Measurements from ENCODE around the gene S1PR1. TPM values are rescaled to one million over a fixed set of nuclear protein-coding genes. Genes with fewer than 3 reads are reported as not detected.

The S1PR1 gene
- total RNA-seq, 1 donor from 2014 or later = 0.29 TPM

DNA sequence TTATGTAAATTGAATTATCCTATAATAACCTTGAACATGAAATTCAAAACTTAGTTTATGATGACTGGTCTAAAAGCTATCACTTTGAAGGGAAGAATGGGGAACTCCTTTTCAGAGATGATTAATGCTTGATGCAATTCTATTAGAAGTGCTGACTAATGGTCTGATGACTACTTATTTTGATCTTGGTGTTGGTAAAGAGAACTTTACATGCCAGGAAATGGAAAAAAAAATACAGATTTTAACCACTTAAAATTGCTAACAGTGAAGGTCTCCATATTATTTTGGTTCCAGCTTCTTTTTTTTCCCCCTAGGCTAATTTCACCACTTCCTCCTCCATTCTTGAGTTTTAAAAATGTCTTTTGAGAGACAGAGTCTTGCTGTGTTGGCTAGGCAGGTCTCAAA is 22.9 kb downstream of the S1PR1 start:
- TF ChIP-seq, protein P1, sequence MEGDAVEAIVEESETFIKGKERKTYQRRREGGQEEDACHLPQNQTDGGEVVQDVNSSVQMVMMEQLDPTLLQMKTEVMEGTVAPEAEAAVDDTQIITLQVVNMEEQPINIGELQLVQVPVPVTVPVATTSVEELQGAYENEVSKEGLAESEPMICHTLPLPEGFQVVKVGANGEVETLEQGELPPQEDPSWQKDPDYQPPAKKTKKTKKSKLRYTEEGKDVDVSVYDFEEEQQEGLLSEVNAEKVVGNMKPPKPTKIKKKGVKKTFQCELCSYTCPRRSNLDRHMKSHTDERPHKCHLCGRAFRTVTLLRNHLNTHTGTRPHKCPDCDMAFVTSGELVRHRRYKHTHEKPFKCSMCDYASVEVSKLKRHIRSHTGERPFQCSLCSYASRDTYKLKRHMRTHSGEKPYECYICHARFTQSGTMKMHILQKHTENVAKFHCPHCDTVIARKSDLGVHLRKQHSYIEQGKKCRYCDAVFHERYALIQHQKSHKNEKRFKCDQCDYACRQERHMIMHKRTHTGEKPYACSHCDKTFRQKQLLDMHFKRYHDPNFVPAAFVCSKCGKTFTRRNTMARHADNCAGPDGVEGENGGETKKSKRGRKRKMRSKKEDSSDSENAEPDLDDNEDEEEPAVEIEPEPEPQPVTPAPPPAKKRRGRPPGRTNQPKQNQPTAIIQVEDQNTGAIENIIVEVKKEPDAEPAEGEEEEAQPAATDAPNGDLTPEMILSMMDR (conservative IDR thresholded peaks at IDR 0.05; ENCODE audit: low read depth, low read length) = no peak
- H3K4me3 ChIP-seq (ENCODE audit: low read depth, low read length) = no peak overlapping the region
- peak; percentile 66 for DNase-seq (ENCODE audit: low read depth)

DNA sequence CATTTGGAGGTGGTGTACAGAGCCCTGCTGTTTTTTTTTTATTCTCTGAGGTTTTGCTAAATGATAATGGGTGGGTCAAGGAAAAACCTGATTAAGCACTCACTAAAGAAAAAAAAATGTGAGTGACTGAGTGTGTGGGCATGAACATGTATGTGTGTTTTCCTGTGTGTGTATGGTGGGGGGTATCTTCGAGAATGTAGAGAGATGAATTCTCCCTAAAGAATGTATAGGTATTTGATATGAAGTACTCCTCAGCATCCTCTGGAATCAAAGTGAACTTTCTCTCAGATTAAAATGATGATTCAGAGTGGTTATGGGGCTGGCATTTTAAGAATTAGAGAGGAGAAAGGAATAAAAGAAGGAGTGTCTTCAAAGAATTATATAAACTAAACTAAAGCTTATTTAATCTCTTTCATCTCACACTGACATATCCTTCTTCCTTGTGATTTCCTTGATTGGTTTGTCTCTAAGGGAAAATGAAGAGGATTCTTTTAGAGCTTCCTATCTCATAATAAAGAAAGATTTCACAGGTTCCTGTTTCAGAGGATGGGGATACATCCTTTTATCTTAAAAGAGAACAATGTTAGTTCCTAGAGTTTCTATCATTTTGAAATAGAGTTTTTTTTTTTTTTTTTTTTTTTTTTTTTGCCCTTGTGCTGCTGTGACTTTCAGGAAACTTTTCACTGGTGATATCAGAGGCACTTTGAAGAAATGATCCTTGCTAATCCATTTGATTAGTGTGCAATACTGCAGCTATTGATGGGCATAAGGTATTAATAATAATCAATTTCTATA is 23.9 kb downstream of the S1PR1 start:
- H3K4me3 ChIP-seq (ENCODE audit: low read depth, low read length) = no peak overlapping the region
- no peak for DNase-seq (ENCODE audit: low read depth)
- TF ChIP-seq, protein P1 (conservative IDR thresholded peaks at IDR 0.05; ENCODE audit: low read depth, low read length) = no peak

DNA sequence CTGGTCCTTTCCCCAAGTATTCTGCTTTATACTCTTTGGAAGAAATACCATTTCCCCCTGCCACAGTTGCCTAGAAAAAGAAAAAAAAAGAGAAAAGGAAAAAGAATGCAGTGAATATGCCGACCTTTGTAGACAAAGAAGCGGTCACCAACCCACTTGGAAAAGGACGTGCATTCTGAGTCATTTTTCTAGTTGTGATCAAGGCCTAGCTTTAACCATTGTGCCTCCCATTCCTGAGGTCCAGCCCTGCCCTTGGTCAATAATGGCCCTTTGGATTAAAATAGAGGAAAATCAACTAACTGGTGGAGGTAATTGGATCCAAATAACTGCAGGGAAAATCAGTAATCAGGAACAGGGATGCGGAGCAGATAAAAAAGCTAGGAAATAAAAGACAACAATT is 24.8 kb downstream of the S1PR1 start:
- no peak overlapping the region for H3K4me3 ChIP-seq (ENCODE audit: low read depth, low read length)
- DNase-seq (ENCODE audit: low read depth) = no peak
- TF ChIP-seq, protein P1 (conservative IDR thresholded peaks at IDR 0.05; ENCODE audit: low read depth, low read length) = no peak

DNA sequence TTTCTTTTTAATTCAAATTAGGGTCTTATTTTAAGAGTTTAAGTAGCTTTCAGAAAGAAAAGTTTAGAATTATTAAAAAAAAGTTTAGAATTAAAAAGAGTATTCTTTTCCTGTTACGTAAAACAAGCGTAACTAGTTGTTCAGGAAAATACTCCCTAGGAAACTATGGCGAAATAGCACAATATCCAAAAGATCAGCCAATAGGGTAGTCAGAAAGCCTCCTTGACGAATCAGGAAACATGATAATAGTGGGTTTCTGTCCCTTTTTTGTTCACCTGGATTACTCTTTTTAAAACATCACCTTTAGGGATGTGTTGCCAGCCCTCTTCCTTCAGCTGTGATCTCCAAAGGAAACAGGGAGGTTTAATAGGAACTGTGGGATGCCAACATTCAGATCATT is 25.2 kb downstream of the S1PR1 start:
- TF ChIP-seq, protein P1 (conservative IDR thresholded peaks at IDR 0.05; ENCODE audit: low read depth, low read length) = no peak
- no peak overlapping the region for H3K4me3 ChIP-seq (ENCODE audit: low read depth, low read length)
- no peak for DNase-seq (ENCODE audit: low read depth)

DNA sequence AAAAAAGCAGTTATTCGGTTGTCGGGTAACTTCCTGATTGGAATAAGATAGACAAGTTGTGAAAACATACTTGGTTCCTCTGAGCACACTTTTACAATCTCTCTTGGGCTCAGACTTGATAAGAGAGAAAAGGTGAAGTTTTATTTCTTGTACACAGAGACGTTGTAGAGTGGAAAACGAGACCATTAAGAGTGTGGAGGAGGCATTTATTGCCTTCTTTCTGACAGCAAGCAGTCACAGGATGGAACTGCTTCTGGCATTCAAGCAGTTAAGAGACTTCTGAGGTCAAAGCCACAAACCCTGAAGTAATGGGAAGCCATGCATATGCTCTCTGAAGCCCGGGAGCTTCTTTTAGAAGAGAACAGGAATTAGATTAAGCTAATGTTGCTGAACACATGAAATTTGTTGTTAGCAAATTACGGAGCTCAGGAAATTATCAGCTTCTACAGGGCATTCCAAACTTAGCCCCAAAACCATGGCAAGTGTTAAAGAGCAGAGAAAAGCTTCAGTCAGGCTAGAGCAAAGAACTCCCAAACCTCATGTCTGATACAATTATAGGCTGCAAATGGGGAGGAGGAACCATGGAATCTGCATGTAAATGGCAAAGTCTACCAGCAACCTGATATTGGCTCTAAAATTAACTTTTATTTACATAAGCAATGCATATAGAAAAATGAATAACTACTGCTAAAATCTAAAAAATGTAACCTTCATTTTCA is 26.0 kb downstream of the S1PR1 start:
- TF ChIP-seq, protein P1 (conservative IDR thresholded peaks at IDR 0.05; ENCODE audit: low read depth, low read length) = no peak
- H3K4me3 ChIP-seq (ENCODE audit: low read depth, low read length) = no peak overlapping the region
- no peak for DNase-seq (ENCODE audit: low read depth)

DNA sequence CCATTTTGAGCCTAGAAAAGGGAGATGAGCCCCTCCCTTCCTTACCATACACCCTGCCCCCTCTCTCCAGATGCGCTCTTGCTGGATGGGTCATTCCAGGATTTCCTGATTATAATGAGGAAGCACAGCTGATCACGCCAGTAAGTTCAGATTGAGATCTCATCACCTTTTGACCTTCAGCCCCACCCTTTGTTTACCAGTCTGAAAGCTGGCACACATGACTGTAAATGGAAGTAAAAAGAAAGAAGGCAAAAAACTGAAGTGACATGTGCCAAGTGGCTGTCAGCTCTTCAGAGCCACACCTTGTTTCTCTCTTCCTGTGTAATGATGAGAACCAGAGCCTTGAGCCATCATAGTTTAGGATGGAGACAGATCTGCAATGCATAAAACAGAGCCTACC is 27.9 kb downstream of the S1PR1 start:
- TF ChIP-seq, protein P1 (conservative IDR thresholded peaks at IDR 0.05; ENCODE audit: low read depth, low read length) = no peak
- H3K4me3 ChIP-seq (ENCODE audit: low read depth, low read length) = no peak overlapping the region
- no peak for DNase-seq (ENCODE audit: low read depth)
